H9 (cell line): ENCODE data around the gene CD164L2. TPM values are rescaled to one million over a fixed set of nuclear protein-coding genes. Genes with fewer than 3 reads are reported as not detected.

Experiments used
- DNase-seq: peaks from one replicate; pipeline ENCODE4 v3.0.0-alpha.2; 2017
- H2AFZ ChIP-seq: one replicate; pipeline ENCODE4 v1.6.1; 2013; ENCODE audit warnings: mild to moderate bottlenecking, low read length, control low read depth, moderate library complexity
- H2AK5ac ChIP-seq: 2 replicates; pipeline ENCODE4 v1.6.1; 2013; ENCODE audit warnings: low read length, control low read depth, mixed read lengths; ENCODE audit not compliant: insufficient read length
- H2BK120ac ChIP-seq: one replicate; pipeline ENCODE4 v1.6.1; 2013; ENCODE audit warnings: low read depth, mild to moderate bottlenecking, low read length, control low read depth, inconsistent platforms; ENCODE audit not compliant: poor library complexity, severe bottlenecking
- H2BK12ac ChIP-seq: 2 replicates; pipeline ENCODE4 v1.6.1; 2013; ENCODE audit warnings: low read length, control low read depth, mixed read lengths, low read depth; ENCODE audit not compliant: insufficient read length
- H2BK15ac ChIP-seq: 2 replicates; pipeline ENCODE4 v1.6.1; 2013; ENCODE audit warnings: low read depth, low read length, control low read depth
- H2BK20ac ChIP-seq: one replicate; pipeline ENCODE4 v1.6.1; 2013; ENCODE audit warnings: low read depth, mild to moderate bottlenecking, low read length, control low read depth, inconsistent platforms; ENCODE audit not compliant: poor library complexity, severe bottlenecking
- H2BK5ac ChIP-seq: 2 replicates; pipeline ENCODE4 v1.6.1; 2013; ENCODE audit warnings: low read length, control low read depth, mixed read lengths; ENCODE audit not compliant: insufficient read length
- H3K14ac ChIP-seq: 2 replicates; pipeline ENCODE4 v1.6.1; 2013; ENCODE audit warnings: low read length, control low read depth; ENCODE audit not compliant: insufficient read depth
- H3K18ac ChIP-seq: 2 replicates; pipeline ENCODE4 v1.6.1; 2013; ENCODE audit warnings: low read depth, mild to moderate bottlenecking, mixed read lengths, low read length, control low read depth; ENCODE audit not compliant: insufficient read length
- H3K23ac ChIP-seq: 2 replicates; pipeline ENCODE4 v1.6.1; 2013; ENCODE audit warnings: low read length, control low read depth, mixed read lengths, low read depth; ENCODE audit not compliant: insufficient read length
- H3K23me2 ChIP-seq: 2 replicates; pipeline ENCODE4 v1.6.1; 2013; ENCODE audit warnings: low read depth, mild to moderate bottlenecking, mixed read lengths, low read length, control low read depth; ENCODE audit not compliant: insufficient read length, poor library complexity, severe bottlenecking
- H3K27ac ChIP-seq: 2 replicates; pipeline ENCODE4 v1.5.1; 2013; ENCODE audit warnings: low read length, control low read depth, mixed read lengths, low read depth; ENCODE audit not compliant: insufficient read length
- H3K27me3 ChIP-seq: 2 replicates; pipeline ENCODE4 v1.6.1; 2013; ENCODE audit warnings: low read length, control low read depth, inconsistent platforms; ENCODE audit not compliant: insufficient read depth
- H3K4ac ChIP-seq: 2 replicates; pipeline ENCODE4 v1.6.1; 2013; ENCODE audit warnings: low read depth, mild to moderate bottlenecking, control low read depth, inconsistent platforms, low read length, moderate library complexity
- H3K4me1 ChIP-seq: 2 replicates; pipeline ENCODE4 v1.6.1; 2013; ENCODE audit warnings: low read length, control low read depth, inconsistent platforms; ENCODE audit not compliant: insufficient read depth
- H3K4me2 ChIP-seq: 2 replicates; pipeline ENCODE4 v1.6.1; 2013; ENCODE audit warnings: low read length, control low read depth, mixed read lengths; ENCODE audit not compliant: insufficient read length, insufficient read depth
- H3K56ac ChIP-seq: 2 replicates; pipeline ENCODE4 v1.6.1; 2013; ENCODE audit warnings: low read depth, mild to moderate bottlenecking, mixed read lengths, low read length, control low read depth; ENCODE audit not compliant: insufficient read length
- H3K79me1 ChIP-seq: 2 replicates; pipeline ENCODE4 v1.6.1; 2013; ENCODE audit warnings: low read depth, mild to moderate bottlenecking, moderate library complexity, low read length, control low read depth, inconsistent platforms; ENCODE audit not compliant: insufficient read depth, poor library complexity, severe bottlenecking
- H3K79me2 ChIP-seq: 2 replicates; pipeline ENCODE4 v1.6.1; 2013; ENCODE audit warnings: low read length, control low read depth, inconsistent platforms; ENCODE audit not compliant: insufficient read depth
- H3K9ac ChIP-seq: 2 replicates; pipeline ENCODE4 v1.6.1; 2013; ENCODE audit warnings: low read length, control low read depth, mixed read lengths; ENCODE audit not compliant: insufficient read length; ENCODE audit errors: extremely low read depth
- H3K9me3 ChIP-seq: one replicate; pipeline ENCODE4 v1.6.1; 2013; ENCODE audit warnings: low read depth, low read length, inconsistent platforms; ENCODE audit not compliant: control insufficient read depth
- H3T11ph ChIP-seq: one replicate; pipeline ENCODE4 v1.6.1; 2013; ENCODE audit warnings: mild to moderate bottlenecking, low read length, control low read depth, inconsistent platforms
- H4K20me1 ChIP-seq: one replicate; pipeline ENCODE4 v1.6.1; 2013; ENCODE audit not compliant: control insufficient read depth, insufficient read length, insufficient read depth
- H4K5ac ChIP-seq: 2 replicates; pipeline ENCODE4 v1.6.1; 2013; ENCODE audit warnings: low read depth, mild to moderate bottlenecking, mixed read lengths, low read length, control low read depth; ENCODE audit not compliant: insufficient read length
- H4K8ac ChIP-seq: replicated peaks from 2 replicates; pipeline ENCODE4 v1.6.1; 2013; ENCODE audit warnings: low read length, control low read depth, mixed read lengths, low read depth; ENCODE audit not compliant: insufficient read length
- H4K91ac ChIP-seq: 2 replicates; pipeline ENCODE4 v1.6.1; 2013; ENCODE audit warnings: low read depth, mild to moderate bottlenecking, moderate library complexity, mixed read lengths, low read length, control low read depth; ENCODE audit not compliant: insufficient read length
- H3K27ac Mint-ChIP-seq, 3 experiments: 2 replicates in 2 of 3; 3 replicates in 1 of 3; pipeline ENCODE4 v1.8.0; 2020 to 2021; ENCODE audit warnings: mixed read lengths in 3 of 3, mild to moderate bottlenecking in 1 of 3, moderate library complexity in 1 of 3
- H3K27me3 Mint-ChIP-seq: 2 replicates; pipeline ENCODE4 v1.8.0; 2021; ENCODE audit warnings: low read depth, mild to moderate bottlenecking, moderate library complexity, mixed read lengths
- H3K36me3 Mint-ChIP-seq, 3 experiments: 2 replicates in 2 of 3; 3 replicates in 1 of 3; pipeline ENCODE4 v1.8.0; 2020 to 2021; ENCODE audit warnings: low read depth in 3 of 3, mixed read lengths in 3 of 3; ENCODE audit not compliant: insufficient read depth in 1 of 3
- H3K4me1 Mint-ChIP-seq, 2 experiments: 2 replicates each; pipeline ENCODE4 v1.8.0; 2020; ENCODE audit warnings: mixed read lengths in 2 of 2
- H3K4me3 Mint-ChIP-seq, 2 experiments: 2 replicates in 1 of 2; 3 replicates in 1 of 2; pipeline ENCODE4 v1.8.0; 2020 to 2021; ENCODE audit warnings: mild to moderate bottlenecking in 2 of 2, mixed read lengths in 2 of 2, moderate library complexity in 1 of 2
- H3K9me3 Mint-ChIP-seq, 2 experiments: 2 replicates in 1 of 2; 3 replicates in 1 of 2; pipeline ENCODE4 v1.8.0; 2020; ENCODE audit warnings: mild to moderate bottlenecking in 2 of 2, mixed read lengths in 2 of 2, moderate library complexity in 1 of 2
- CTCF ChIP-seq: fragments of 200-600 bp; sonication (generic); conservative IDR thresholded peaks from 3 replicates; pipeline ENCODE4 v1.8.0; 2021; ENCODE audit warnings: antibody characterized with exemption, mild to moderate bottlenecking
- WGBS: extraction: QIAGEN DNeasy Blood & Tissue Kit; methylation state at CpG from one replicate; pipeline ENCODE4 v1.1.7; 2013; ENCODE audit warnings: missing lambda C conversion rate, low lambda C conversion rate, mixed read lengths; ENCODE audit not compliant: insufficient read length; ENCODE audit errors: extremely low coverage; 5-methylcytosine and 5-hydroxymethylcytosine counted together
- total RNA-seq: library from RNA; stranded (reverse); gene quantifications from 2 replicates; pipeline ENCODE4 v1.2.1, GENCODE V29; 2021

Gene CD164L2
- total RNA-seq, 1 experiment from 2014 or later, result 1.2 TPM

DNA sequence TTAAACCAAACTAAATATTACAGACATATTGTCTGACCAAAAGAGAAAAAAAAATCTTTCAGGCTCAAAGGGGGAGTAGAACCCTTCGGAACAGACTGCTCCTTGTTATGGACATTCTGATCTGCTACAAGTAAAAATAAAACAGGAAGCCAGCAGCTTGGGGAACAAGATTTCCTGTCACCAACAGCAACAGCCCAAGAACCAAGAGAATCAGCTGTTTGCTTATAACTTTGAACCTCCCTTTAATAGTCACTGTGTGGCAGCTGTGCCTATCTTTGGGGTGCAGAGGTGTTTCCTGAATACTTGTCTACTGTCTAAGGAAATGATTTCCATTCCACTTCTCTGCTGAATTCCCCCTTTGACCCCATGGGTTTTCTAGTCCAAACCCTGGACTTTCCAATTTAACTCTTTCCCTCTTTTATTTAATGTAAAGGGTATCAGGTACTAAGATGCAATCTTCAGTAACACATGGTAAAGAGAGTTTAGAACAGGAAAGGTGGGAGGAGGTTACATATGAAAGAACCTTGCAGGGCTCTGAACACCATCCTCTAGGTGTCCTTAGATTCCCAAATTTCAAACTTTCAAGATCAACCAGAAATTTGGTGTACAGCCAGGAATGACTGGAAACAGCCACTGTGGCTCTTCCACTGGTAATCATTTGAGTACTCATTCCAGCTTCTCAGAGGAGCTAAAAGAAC is 47.9 kb upstream of the CD164L2 start:
- Histone ChIP-seq H3K56ac (no peak overlapping the region), H3K27ac (peak overlapping the region; percentile 51), H3K23me2 (no peaks in the 10 kb centered on the region), H3K18ac (no peak overlapping the region), H2BK12ac (no peak overlapping the region), H4K8ac (no peak overlapping the region), H3K4me1 (peaks cover 15% of the 10 kb centered on the region; the same call in 1 of the 2 replicates), H2BK5ac (peak overlapping the region; percentile 46), H3K23ac (no peak overlapping the region), H3K4ac (no peak overlapping the region), H3K79me2 (peaks cover 9% of the 10 kb centered on the region; the same call in 1 of the 2 replicates), H2AK5ac (no peak overlapping the region), H2AFZ (no peak overlapping the region), H3K9me3 (no peaks in the 10 kb centered on the region), H2BK15ac (no peak overlapping the region), H4K91ac (no peak overlapping the region), H2BK120ac (no peak overlapping the region), H4K5ac (no peak overlapping the region), H3K9ac (no peak overlapping the region), H3K79me1 (peaks cover 3% of the 10 kb centered on the region), H3K14ac (no peak overlapping the region), H2BK20ac (no peak overlapping the region), H3T11ph (no peak overlapping the region), H4K20me1 (no peaks in the 10 kb centered on the region), H3K27me3 (no peaks in the 10 kb centered on the region), H3K4me2 (no peak overlapping the region)
- peaks cover 7 to 15% (median 14%) of the 10 kb centered on the region in 3 experiments; a peak in 6 of 7 replicates for H3K36me3 Mint-ChIP-seq
- no peak for TF ChIP-seq CTCF
- H3K4me3 Mint-ChIP-seq, result no peak overlapping the region; a peak in 1 of 5 replicates
- DNase-seq, result no peak
- no peaks in the 10 kb centered on the region for H3K27me3 Mint-ChIP-seq
- H3K27ac Mint-ChIP-seq, result peak overlapping the region; percentile 81 to 95 (median 87)
- no peaks in the 10 kb centered on the region for H3K9me3 Mint-ChIP-seq
- peaks cover 39 to 41% of the 10 kb centered on the region in 2 experiments for H3K4me1 Mint-ChIP-seq
- no CpG with 5 or more reads among the region's 1 CpG for WGBS
